ENCODE results near the gene AP1B1. TPM values are rescaled to one million over a fixed set of nuclear protein-coding genes. Genes with fewer than 3 reads are reported as not detected.

AP1B1 gene
- total and polyA plus RNA-seq, 2 of the 8 experiments (the other 6 are each of a cell fraction or from before 2014, with no cell fraction given): 64.2 to 86.8 TPM

DNA sequence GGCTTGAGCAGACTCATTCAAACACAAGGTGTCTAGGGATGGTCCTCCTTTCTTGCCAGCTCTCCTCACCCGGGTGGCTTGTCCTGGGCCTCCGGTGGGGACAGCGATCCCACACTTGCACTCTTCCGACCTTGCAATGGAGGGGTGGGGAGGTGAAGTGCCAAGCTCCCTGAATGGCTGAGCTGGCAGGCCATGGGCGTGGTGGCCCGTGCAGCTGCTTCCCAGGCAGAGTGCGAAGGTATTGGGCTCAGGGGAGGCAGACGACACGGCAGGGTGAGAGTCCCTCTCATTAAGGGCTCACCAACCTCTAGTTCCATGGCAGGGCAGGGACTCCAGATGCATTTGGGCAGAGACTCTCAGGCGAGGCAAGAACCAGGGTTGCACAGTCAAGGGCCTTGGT, 61.9 kb downstream of the AP1B1 start (continued):
- no peak for TF ChIP-seq NANOG (IDR thresholded peaks at IDR 0.05; ENCODE audit: insufficient read depth, low read depth, low read length, poor library complexity, severe bottlenecking)
- no peak for TF ChIP-seq SUZ12 (IDR thresholded peaks at IDR 0.05; ENCODE audit: low read length)
- TF ChIP-seq CHD2 (IDR thresholded peaks at IDR 0.05; ENCODE audit: low read length): no peak

All from H1 (cell line).